ENCODE measurements around the gene HDDC2. TPM values are rescaled to one million over a fixed set of nuclear protein-coding genes. Genes with fewer than 3 reads are reported as not detected.

HDDC2 gene
- total and polyA plus RNA-seq, 2 of the 8 experiments (the other 6 are each of a cell fraction or from before 2014, with no cell fraction given), result 89.3 to 129 TPM

DNA sequence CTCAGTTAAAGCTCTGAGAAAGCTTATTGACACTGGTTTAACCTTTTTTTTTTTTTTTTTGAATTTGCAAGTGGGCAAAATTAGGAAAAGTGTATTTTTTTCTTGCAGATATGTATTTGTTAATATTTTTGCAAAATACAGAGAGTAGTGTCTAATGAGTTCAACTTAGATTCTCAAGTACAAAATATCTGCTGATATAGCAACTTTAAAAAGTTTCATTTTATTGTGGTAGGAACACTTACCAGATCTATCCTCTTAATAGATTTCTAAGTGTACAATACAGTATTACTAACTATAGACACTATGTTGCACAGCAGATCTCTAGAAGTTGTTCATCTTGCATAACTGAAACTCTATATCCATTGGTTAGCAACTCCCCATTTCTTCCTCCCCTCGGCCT is 30.9 kb upstream of the HDDC2 start (continued):
- TF ChIP-seq SUZ12 (IDR thresholded peaks at IDR 0.05; ENCODE audit: low read length), result no peak
- no peak for TF ChIP-seq FOSL1 (IDR thresholded peaks at IDR 0.05; ENCODE audit: insufficient read depth, low read depth, low read length)

All from H1 (cell line).